Retinal pigment epithelial cell (primary cell): ENCODE data around the gene P2RY2.
"Not testable (repeated sequence)": the region's sequence is repeated elsewhere in the genome, so short reads cannot be mapped to it uniquely, and the experiment has no call there.

Source experiments
- DNase-seq: peaks from one replicate; pipeline ENCODE4 v3.0.0-alpha.2; 2010; ENCODE audit warnings: low read depth
- H3K4me3 ChIP-seq: 2 replicates; pipeline ENCODE4 v1.5.1; 2011; ENCODE audit warnings: mild to moderate bottlenecking, low read length, control low read depth, moderate library complexity
- TF ChIP-seq, protein P1 (sequence below): conservative IDR thresholded peaks from 2 replicates; pipeline ENCODE4 v1.5.1; 2011; ENCODE audit warnings: low read depth, low read length, control low read depth, inconsistent platforms

P2RY2 gene

DNA sequence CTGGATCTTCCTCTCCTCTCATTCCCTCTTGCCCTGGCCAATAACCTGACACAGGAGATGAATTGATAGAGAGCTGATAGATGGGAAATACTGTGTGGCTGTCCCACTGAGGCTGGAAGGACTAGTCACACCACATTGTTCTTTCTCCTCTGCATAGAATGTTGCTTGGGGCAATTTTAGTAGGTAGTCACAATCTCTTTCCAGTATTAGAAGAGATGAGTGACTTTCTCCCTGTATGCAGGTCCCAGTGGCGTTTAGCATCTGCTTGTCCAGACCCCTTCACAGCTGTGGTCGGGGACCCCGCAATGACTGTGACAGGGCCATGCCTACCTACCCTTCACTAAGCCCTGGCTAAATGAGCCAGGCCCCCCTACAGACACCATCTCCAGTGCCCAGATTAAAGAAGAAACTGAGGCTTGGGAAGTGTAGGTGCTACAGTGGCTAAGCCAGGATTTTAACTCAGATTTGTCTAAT lies 24.0 kb upstream of the P2RY2 start:
- TF ChIP-seq, protein P1, sequence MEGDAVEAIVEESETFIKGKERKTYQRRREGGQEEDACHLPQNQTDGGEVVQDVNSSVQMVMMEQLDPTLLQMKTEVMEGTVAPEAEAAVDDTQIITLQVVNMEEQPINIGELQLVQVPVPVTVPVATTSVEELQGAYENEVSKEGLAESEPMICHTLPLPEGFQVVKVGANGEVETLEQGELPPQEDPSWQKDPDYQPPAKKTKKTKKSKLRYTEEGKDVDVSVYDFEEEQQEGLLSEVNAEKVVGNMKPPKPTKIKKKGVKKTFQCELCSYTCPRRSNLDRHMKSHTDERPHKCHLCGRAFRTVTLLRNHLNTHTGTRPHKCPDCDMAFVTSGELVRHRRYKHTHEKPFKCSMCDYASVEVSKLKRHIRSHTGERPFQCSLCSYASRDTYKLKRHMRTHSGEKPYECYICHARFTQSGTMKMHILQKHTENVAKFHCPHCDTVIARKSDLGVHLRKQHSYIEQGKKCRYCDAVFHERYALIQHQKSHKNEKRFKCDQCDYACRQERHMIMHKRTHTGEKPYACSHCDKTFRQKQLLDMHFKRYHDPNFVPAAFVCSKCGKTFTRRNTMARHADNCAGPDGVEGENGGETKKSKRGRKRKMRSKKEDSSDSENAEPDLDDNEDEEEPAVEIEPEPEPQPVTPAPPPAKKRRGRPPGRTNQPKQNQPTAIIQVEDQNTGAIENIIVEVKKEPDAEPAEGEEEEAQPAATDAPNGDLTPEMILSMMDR, result no peak
- no peak for DNase-seq
- no peak overlapping the region for H3K4me3 ChIP-seq

DNA sequence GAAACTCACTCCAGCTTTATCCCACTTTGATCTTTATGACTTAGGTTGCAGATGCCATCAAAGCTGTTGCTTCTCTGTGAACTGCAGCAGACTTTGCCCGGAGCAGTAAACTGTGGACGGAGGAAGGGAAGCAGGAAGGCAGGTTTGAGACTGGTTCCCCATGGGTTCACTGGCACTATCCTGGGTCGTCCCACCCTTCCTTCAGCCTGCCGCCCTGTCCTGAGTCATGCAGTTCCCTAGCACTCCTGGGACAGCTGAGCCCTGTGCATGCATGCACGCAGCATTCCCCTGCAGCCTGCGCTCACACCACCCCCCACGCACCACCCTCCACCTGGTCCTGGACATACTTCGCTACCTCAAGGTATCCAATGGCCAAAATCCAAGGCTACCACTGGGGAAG lies 23.5 kb upstream of the P2RY2 start:
- no peak for DNase-seq
- H3K4me3 ChIP-seq, result no peak overlapping the region
- TF ChIP-seq, protein P1, result no peak

DNA sequence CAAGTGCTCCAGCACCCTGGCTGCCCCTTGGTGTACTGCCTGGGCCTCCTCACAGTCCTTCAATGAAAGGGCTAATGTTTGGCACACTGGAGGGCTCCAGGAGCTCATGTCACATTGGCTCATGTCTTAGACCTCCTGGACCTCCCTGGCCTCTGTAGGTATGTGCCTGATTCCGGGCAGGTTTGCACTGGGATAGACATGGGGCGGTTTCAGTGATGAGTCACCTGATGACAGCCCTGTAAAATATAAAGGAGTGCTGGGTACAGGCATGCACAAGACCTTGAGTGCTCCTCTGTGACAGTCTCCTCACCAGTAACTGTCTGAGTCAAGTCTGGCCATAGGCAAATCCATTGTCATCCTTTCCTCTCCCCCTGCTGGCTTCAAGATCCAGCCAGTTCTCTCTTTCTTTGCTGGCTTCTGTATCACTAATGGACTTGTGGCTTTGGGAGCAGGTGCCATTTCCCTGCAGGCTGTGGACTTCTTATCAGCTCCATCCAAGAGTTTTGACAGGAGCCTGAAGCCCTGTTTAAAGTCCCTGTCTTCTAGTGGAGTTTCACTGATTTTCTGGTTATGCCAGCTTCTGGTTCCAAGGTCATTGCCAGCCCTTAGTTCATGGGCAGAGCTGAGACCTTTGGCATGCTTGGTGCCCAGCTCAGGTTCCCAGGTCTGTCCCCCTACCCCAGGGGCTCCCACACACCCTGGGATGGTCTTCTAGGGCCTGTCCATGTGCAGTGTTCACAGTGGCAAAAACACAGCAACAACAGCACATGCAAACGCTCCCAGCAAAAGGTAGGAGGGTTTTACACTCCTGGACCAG lies 22.7 kb upstream of the P2RY2 start:
- no peak overlapping the region for H3K4me3 ChIP-seq
- TF ChIP-seq, protein P1, result no peak
- DNase-seq, result no peak

DNA sequence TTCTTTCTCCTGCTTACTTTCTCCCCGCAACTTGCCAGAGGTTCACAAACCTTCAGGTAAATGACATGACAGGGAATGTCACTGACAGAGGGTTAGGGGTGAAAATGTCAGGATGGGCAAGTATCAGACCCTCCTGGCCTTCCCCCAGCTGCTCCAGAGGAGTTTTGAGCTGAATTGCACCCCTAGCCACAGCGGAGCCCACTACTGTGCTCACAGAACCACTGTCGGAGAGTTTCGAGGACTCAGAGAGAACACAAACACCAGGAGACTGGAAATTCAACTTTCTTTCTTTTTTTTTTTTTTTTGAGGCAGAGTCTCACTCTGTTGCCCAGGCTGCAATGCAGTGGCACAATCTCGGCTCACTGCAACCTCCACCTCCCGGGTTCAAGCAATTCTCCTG lies 21.5 kb upstream of the P2RY2 start:
- H3K4me3 ChIP-seq, result no peak overlapping the region
- TF ChIP-seq, protein P1, result no peak
- no peak for DNase-seq

DNA sequence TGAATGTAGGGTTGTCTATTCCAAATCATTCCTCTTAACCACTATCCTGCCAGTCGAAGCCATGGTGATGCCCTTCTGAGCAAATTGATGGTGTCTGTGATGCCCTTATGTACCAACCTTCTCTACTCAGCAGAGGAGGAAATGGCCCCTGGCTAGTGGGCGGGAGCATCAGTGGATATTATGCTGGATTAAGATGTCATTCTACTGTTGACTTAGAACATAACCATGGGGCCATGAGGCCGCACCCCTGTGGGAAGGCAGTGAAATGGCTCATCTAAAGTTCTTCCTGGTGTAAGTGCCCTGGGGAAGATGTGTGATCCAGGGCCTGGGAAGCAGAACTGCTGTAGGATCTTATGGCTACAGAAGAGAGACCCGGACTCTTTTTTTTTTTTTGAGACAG lies 20.7 kb upstream of the P2RY2 start:
- no peak overlapping the region for H3K4me3 ChIP-seq
- TF ChIP-seq, protein P1, result no peak
- no peak for DNase-seq

DNA sequence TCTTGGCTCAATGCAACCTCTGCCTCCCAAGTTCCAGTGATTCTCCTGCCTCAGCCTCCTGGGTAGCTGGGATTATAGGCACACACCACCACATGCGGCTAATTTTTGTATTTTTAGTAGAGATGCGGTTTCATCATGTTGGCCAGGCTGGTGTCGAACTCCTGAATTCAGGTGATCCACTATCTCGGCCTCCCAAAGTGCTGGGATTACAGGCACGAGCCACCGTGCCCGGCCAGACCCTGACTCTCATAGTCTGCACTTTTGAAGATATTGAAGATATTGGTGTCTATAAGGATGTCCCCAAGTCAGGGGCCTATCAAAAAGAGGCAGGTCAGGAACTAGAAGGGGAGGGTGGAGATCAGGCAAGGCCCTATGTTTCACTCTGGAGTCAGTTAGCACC lies 20.3 kb upstream of the P2RY2 start:
- not testable (repeated sequence) for DNase-seq, H3K4me3 ChIP-seq

DNA sequence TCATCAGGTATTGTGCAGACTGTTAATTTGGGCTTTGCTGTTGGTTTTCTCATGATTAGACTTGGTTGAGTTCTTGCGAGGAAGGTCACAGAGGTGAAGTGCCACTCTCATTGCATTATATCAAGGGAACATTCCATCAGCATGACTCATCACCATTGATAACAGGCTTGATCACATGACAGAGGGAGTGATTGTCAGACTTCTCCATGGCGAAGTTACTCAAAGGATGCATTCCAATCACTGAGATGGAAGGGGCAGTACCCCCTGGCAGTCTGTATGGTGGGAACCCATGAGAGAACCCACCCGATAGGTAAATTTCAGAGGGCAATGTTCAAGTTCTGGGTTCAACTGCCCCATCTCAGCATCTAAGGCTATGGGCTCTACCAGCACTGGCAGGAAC lies 19.4 kb upstream of the P2RY2 start:
- no peak overlapping the region for H3K4me3 ChIP-seq
- DNase-seq, result no peak
- TF ChIP-seq, protein P1, result no peak
